Cortex of kidney (tissue), 1 donor: ENCODE measurements around the gene HOGA1.

Experiments
- DNase-seq: peaks from one replicate; lab custom pipeline; 2025; lab: John Stamatoyannopoulos, UW

Gene HOGA1

GRCh38 chr10:97580421-97581367 is 3.5 kb upstream of the HOGA1 start:
- no peak for DNase-seq

GRCh38 chr10:97582169-97582568 is 2.0 kb upstream of the HOGA1 start:
- no peak for DNase-seq

GRCh38 chr10:97583476-97583875 is 713 bp upstream of the HOGA1 start:
- no peak for DNase-seq

- no peak for DNase-seq
These were observed 729 bp downstream of the HOGA1 start for GRCh38 chr10:97584798-97585438.

GRCh38 chr10:97585439-97585811 is 1.2 kb downstream of the HOGA1 start:
- no peak for DNase-seq

- no peak for DNase-seq
These were observed 3.0 kb downstream of the HOGA1 start for GRCh38 chr10:97587183-97587582.

GRCh38 chr10:97589479-97589878 is 5.3 kb downstream of the HOGA1 start, which contains the start of gene C10orf62:
Gene C10orf62, plus strand, starts transcription at chr10:97589721. Its CDS starts 177 bp downstream, at chr10:97589898.
- DNase-seq = no peak

- no peak for DNase-seq
These were observed 6.0 kb downstream of the HOGA1 start for GRCh38 chr10:97590082-97590747.

GRCh38 chr10:97590748-97591495 is 6.7 kb downstream of the HOGA1 start:
- DNase-seq = no peak

GRCh38 chr10:97593421-97593820 is 9.2 kb downstream of the HOGA1 start:
- no peak for DNase-seq

GRCh38 chr10:97596101-97597082 is 12.2 kb downstream of the HOGA1 start:
- DNase-seq = no peak

- DNase-seq = no peak
These were observed 13.6 kb downstream of the HOGA1 start for GRCh38 chr10:97597778-97598177.

GRCh38 chr10:97598407-97599271 is 14.4 kb downstream of the HOGA1 start:
- no peak for DNase-seq

- no peak for DNase-seq
These were observed 15.1 kb downstream of the HOGA1 start for GRCh38 chr10:97599272-97599619.

- DNase-seq = no peak
These were observed 16.4 kb downstream of the HOGA1 start for GRCh38 chr10:97600616-97601015.

- no peak for DNase-seq
These were observed 17.4 kb downstream of the HOGA1 start for GRCh38 chr10:97601268-97602215.

- no peak for DNase-seq
These were observed 23.0 kb downstream of the HOGA1 start for GRCh38 chr10:97607095-97607636.

GRCh38 chr10:97608991-97609561 is 24.9 kb downstream of the HOGA1 start:
- no peak for DNase-seq
